ENCODE results near the gene ALDH7A1. TPM values are rescaled to one million over a fixed set of nuclear protein-coding genes. Genes with fewer than 3 reads are reported as not detected.

ALDH7A1 gene
- total RNA-seq, 1 experiment from 2014 or later: 148 TPM

- H2BK120ac ChIP-seq (ENCODE audit: low read depth, low read length, poor library complexity, severe bottlenecking): no peak overlapping the region
- H3K27me3 Mint-ChIP-seq (ENCODE audit: low read depth): no peaks in the 10 kb centered on the region
- peaks cover 34 to 65% (median 63%) of the 10 kb centered on the region in 3 experiments; a peak in 6 of 7 replicates for H3K36me3 Mint-ChIP-seq (ENCODE audit: insufficient read depth in 1 of 3, low read depth in 3 of 3)
- H3K4me1 ChIP-seq (ENCODE audit: insufficient read depth, low read length): no peaks in the 10 kb centered on the region; the same call in 1 of the 2 replicates
- H3K23ac ChIP-seq (ENCODE audit: insufficient read length, low read depth, low read length): no peak overlapping the region
- H4K20me1 ChIP-seq (ENCODE audit: control insufficient read depth, insufficient read depth, insufficient read length): no peaks in the 10 kb centered on the region
- H3K9me3 Mint-ChIP-seq: no peaks in the 10 kb centered on the region
- H3K23me2 ChIP-seq (ENCODE audit: insufficient read length, low read depth, low read length, poor library complexity, severe bottlenecking): no peaks in the 10 kb centered on the region
- H3K79me2 ChIP-seq (ENCODE audit: insufficient read depth, low read length): no peaks in the 10 kb centered on the region
- H2BK15ac ChIP-seq (ENCODE audit: low read depth, low read length): no peak overlapping the region
- no peak for TF ChIP-seq CTCF (conservative IDR thresholded peaks at IDR 0.05)
- H3K27ac ChIP-seq (ENCODE audit: insufficient read length, low read depth, low read length): no peak overlapping the region
- no peak overlapping the region for H2AFZ ChIP-seq (ENCODE audit: low read length)
- no peak overlapping the region for H4K91ac ChIP-seq (ENCODE audit: insufficient read length, low read depth, low read length)
- no peak overlapping the region for H3K18ac ChIP-seq (ENCODE audit: insufficient read length, low read depth, low read length)
- H3K4me3 Mint-ChIP-seq: no peak overlapping the region
- H2AK5ac ChIP-seq (ENCODE audit: insufficient read length, low read length): no peak overlapping the region
- no peak overlapping the region for H3K56ac ChIP-seq (ENCODE audit: insufficient read length, low read depth, low read length)
- DNase-seq: no peak
- H3K4me1 Mint-ChIP-seq: peaks cover 3 to 6% of the 10 kb centered on the region in 2 experiments; a peak in 1 of 4 replicates
- H3T11ph ChIP-seq (ENCODE audit: low read length): no peak overlapping the region
- H3K4me2 ChIP-seq (ENCODE audit: insufficient read depth, insufficient read length, low read length): no peak overlapping the region
- no peaks in the 10 kb centered on the region for H3K9me3 ChIP-seq (ENCODE audit: control insufficient read depth, low read depth, low read length)
- H3K79me1 ChIP-seq (ENCODE audit: insufficient read depth, low read depth, low read length, poor library complexity, severe bottlenecking): no peaks in the 10 kb centered on the region
- no peak overlapping the region for H2BK12ac ChIP-seq (ENCODE audit: insufficient read length, low read depth, low read length)
- no peak overlapping the region for H4K5ac ChIP-seq (ENCODE audit: insufficient read length, low read depth, low read length)
- H3K4ac ChIP-seq (ENCODE audit: low read depth, low read length): no peak overlapping the region
- H3K9ac ChIP-seq (ENCODE audit: extremely low read depth, insufficient read length, low read length): no peak overlapping the region
- no peaks in the 10 kb centered on the region for H3K27me3 ChIP-seq (ENCODE audit: insufficient read depth, low read length)
- no peak overlapping the region for H4K8ac ChIP-seq (replicated peaks; ENCODE audit: insufficient read length, low read depth, low read length)
- H2BK5ac ChIP-seq (ENCODE audit: insufficient read length, low read length): no peak overlapping the region
- WGBS (ENCODE audit: extremely low coverage, insufficient read length, low lambda C conversion rate): 100% methylated on average over 1 of the region's 2 CpGs
- H3K27ac Mint-ChIP-seq: no peak overlapping the region
- H3K14ac ChIP-seq (ENCODE audit: insufficient read depth, low read length): no peak overlapping the region
- no peak overlapping the region for H2BK20ac ChIP-seq (ENCODE audit: low read depth, low read length, poor library complexity, severe bottlenecking)
These were observed 32.2 kb downstream of the ALDH7A1 start for GRCh38 chr5:126562823-126563222.
